NB4 (cell line): ENCODE results near the gene ACADVL.

Source experiments
- CTCF ChIP-seq: IDR thresholded peaks from one replicate; pipeline ENCODE4 v1.5.1; 2012; ENCODE audit warnings: low read depth, low read length
- POLR2A ChIP-seq: IDR thresholded peaks from 2 replicates; pipeline ENCODE4 v1.6.1; 2011; ENCODE audit warnings: mild to moderate bottlenecking; ENCODE audit not compliant: insufficient read length; ENCODE audit errors: extremely low read depth
- TF ChIP-seq, protein P1 (sequence below): IDR thresholded peaks from 2 replicates; pipeline ENCODE4 v1.6.1; 2011; ENCODE audit warnings: low read depth, low read length

DNA sequence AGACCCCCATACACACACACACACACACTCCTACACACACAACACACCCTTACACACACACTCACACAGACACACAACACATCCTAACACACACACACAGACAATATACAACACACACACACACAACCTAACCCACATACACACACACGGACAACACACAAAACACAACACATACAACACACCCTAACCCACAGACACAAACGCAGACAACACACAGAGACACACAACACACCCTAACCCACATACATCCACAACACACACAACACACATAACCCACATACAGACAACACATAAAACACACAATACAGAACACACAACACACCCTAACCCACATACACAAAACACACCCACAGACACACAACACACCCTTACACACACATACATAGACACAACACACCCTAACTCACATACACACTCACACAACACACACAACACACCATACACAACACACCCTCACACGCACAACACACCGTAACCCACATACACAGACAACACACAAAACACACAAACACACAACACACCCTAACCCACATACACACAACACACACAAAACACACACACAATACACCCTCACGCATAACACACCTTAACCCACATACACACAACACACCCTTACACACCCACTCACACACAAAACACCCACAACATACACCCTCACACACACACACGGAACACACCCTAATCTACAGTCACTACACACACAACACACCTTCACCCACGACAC, 45.0 kb upstream of the ACADVL start:
- TF ChIP-seq CTCF, result no peak
- TF ChIP-seq, protein P1, sequence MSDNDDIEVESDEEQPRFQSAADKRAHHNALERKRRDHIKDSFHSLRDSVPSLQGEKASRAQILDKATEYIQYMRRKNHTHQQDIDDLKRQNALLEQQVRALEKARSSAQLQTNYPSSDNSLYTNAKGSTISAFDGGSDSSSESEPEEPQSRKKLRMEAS, result no peak
- no peak for TF ChIP-seq POLR2A
